GM10266 (cell line): Measurements from ENCODE around the gene LDAF1.
"Not testable (repeated sequence)": the region's sequence is repeated elsewhere in the genome, so short reads cannot be mapped to it uniquely, and the experiment has no call there.

ENCODE experiments used
- DNase-seq: peaks from one replicate; pipeline ENCODE4 v3.0.0; 2012; ENCODE audit errors: extremely low spot score
- CTCF ChIP-seq: IDR thresholded peaks from 2 replicates; pipeline ENCODE4 v1.5.1; 2012; ENCODE audit warnings: mild to moderate bottlenecking, low read depth; ENCODE audit not compliant: control insufficient read depth, insufficient read depth; ENCODE audit errors: missing control alignments

Gene LDAF1

GRCh38 chr16:21158208-21159110 is at the start of gene LDAF1:
Gene LDAF1 (plus strand): TSS chr16:21158674. CDS start chr16:21161183, 2,509 bp downstream.
- peak; percentile 1 for TF ChIP-seq CTCF

GRCh38 chr16:21115551-21115950 is 42.9 kb upstream of the LDAF1 start:
- DNase-seq, result not testable (repeated sequence)

More at GRCh38 chr16:21158208-21159110, at the start of gene LDAF1:
- peak; percentile 91 for DNase-seq

- TF ChIP-seq CTCF, result no peak
- no peak for DNase-seq
Observed at GRCh38 chr16:21116148-21116693, 42.3 kb upstream of the LDAF1 start.

- no peak for TF ChIP-seq CTCF
Observed at GRCh38 chr16:21117567-21117966, 40.9 kb upstream of the LDAF1 start.

GRCh38 chr16:21120976-21121520 is 37.4 kb upstream of the LDAF1 start:
- DNase-seq, result no peak
- no peak for TF ChIP-seq CTCF

More at GRCh38 chr16:21117567-21117966, 40.9 kb upstream of the LDAF1 start:
- DNase-seq, result no peak

GRCh38 chr16:21125191-21125590 is 33.3 kb upstream of the LDAF1 start:
- no peak for TF ChIP-seq CTCF
- DNase-seq, result no peak

GRCh38 chr16:21126518-21126917 is 32.0 kb upstream of the LDAF1 start:
- DNase-seq, result no peak
- no peak for TF ChIP-seq CTCF
